ENCODE data around the gene LDB1.

GRCh38 chr10:102113956-102114857 lies 6.0 kb downstream of the LDB1 start:
- TF ChIP-seq GATA3 (IDR thresholded peaks at IDR 0.05; ENCODE audit: low read depth, low read length) (no peak), GATA2 (IDR thresholded peaks at IDR 0.05; ENCODE audit: low read depth, low read length) (no peak)
